ENCODE data around the gene MBTPS1.

MBTPS1 gene

DNA sequence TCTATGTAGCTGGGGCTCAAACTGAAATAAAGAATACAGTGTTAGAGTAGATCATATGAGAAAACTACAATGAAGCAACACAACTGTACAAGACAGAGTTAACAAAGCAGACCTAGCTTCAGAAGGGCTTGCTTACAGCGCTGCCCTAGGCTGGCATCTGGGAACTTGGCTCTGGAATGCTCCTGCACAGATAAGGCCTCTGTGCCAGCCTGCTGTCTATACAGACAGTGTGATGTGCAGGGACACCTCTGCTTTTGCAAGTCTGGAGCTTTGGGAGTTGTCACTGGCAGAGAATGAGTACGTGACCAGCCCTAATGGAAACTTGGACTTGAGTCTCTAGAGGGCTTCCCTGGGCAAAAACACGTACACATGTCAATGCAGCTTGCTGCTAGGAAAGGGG, 42.0 kb downstream of the MBTPS1 start:
- no peak for DNase-seq (ENCODE audit: low read depth in 2 of 2)

DNA sequence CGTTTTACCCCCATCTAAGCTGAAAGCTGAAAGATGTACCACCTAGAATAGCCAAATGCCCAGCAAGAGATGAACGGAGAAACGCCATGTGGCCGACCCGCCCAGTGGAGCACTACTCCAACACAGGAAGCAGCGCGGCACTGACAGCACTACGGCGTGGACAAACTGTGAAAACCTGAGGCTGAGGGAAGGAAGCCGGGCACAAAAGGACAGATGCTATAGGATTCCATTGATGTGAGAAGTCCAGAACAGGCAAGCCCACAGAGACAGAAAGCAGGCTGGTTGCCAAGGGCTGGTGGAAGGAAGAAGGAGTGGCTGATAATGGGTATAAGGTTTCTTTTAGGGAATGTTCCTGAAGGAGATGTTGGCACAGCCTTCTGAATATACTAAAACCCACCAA, 44.7 kb downstream of the MBTPS1 start:
- DNase-seq (ENCODE audit: low read depth in 2 of 2), result no peak

DNA sequence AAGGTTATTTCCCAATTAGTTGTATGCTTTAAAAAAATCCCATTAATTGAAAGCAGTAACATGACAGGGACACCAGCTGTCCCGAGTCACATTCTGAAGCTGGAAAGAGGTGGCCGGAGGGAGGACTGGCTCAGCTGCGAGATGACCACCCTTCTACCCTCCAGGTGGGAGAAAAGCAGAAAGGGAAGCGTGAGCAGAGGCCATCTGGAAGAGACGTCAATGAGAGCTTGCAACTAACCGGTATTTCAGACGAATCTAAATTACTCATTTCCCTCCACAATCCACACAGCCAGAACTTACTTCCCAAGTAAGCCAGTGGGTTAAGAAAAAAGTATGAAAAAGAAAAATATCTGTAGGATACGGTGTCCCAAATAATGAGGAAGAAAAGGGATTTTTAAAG, 45.6 kb downstream of the MBTPS1 start:
- DNase-seq (ENCODE audit: low read depth in 2 of 2), result no peak

DNA sequence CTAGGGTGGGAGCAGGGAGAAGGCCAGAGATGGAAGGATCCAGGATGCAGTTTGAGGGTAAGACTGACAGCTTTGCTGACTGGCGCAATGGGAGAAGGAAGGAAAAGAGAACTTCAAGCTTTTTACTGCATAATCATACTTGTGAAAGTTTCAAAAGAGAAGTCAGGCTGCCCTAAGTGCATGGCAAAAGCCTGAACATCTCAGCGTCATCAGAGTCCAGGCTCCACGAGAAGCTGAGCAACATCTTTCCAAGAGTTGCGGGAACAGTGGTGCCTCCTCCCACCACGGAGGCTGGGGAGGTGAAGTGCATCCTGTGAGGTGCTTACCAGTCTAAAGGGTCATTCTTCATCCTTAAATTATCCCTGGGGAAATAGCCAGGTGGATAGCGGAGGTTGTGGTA, 47.2 kb downstream of the MBTPS1 start:
- DNase-seq (ENCODE audit: low read depth in 2 of 2), result no peak

DNA sequence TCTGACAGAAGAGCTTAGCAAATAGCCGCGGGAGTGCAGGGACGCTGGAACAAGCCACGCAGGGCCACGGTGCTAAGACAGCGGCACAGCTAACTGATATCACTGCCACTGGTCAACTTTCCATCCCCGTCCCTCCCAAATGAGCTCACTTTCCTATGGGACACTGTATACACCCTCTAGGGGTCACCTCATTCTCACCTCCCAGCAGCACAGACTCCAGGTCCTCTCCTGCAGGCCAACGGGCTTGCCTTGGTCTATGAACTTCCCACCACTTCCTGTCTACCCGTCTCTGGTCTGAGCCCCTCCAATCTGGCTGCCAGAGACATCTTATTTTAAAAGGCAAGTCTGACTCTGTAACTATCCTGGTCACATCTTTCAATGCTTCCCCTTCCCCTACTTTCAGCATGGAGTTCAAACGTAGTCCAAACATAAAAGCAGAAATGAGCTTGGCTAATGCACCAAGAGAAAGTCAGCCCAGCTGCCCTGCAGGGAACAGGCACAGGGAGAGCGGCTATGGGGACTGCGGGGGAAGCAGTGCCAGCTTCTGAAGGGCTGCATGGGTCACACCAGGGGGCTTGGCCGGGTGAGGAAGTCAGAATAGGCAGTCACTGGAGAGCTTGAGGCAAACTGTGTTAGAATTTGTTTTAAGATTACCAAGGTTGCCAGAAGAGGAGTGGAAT, 47.8 kb downstream of the MBTPS1 start:
- DNase-seq (ENCODE audit: low read depth in 2 of 2), result no peak

DNA sequence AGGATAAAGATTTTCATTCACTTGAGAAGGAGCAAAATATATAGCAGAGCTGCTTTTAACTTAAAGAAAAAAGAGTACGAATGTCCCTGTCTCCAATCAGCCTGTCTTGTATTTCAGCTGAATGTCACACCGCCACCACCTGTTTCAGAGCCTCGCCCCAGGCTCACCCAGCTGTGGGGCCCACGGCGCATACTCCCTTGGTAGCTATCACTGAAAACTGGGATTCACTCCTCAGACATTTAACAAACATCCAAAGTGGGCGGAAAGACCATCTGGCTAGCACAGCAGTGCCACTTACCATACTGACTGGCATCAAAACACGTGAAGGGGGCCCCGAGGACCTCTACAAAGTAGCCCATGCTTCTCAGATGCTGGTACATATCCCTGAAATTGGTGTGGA, 48.7 kb downstream of the MBTPS1 start:
- no peak for DNase-seq (ENCODE audit: low read depth in 2 of 2)

DNA sequence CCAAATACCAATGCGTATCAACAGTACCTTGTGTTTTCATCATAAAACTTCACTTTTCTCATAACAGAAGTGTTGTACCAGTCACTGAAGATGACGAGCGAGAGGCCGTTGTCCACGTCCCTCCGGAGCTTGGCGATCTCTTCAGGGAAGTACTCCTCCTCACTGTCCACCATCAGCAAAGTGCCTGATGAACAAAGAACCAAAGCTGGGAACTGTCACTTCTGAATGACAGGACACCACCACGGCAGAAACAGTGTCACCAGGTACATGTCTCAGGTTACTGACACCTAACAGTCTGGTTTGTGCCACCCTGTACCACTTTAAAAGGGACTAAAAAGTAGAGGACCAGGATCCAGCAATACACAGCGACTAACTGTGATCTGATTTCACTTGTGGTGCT, 49.1 kb downstream of the MBTPS1 start:
- no peak for DNase-seq (ENCODE audit: low read depth in 2 of 2)

DNA sequence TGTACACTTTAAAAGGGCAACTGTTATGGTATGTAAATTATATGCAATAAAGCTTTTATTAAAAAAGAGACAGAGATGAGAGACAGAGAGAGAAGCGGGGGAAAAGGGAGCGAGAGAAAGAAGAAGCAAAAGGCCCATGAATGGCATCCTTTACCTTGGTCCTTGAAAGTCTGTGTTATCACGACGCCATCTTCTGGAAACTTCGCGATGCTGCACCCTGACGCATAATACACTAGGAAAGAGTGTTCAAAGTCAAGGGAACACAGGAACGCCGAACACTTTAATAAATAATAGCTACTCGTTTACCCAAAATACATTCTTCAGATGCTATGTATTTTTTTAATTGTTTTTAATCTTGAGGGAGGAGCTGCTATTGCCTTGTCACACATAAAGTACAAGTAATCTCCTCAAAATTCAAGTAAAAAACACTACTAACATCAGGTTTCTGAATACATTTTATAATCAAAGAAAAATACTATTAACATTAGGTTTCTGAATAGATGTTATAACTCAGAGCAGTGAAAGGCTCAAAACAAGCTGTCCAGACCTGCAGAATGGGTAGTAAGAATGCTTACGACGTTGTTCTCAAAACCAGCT, 51.1 kb downstream of the MBTPS1 start:
- no peak for DNase-seq (ENCODE audit: low read depth in 2 of 2)

DNA sequence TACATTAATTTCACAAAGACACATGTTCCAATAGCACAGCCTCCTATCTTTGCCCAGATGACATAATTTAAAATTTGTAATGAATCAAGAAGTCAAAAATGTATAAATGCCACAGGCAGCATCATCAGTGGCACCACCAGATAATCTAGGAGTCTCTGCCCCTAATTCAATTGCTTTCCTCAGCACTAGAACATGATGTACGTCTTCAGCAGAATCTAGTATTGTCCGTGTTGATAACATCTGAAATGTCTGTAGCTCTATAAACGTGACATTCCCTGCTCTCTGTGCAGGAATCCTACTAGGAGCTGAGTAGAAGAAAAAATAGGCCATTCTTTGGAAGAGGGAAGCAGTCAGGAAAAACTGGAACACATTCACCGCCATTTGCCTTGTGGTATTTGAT, 52.8 kb downstream of the MBTPS1 start:
- DNase-seq (ENCODE audit: low read depth in 2 of 2), result no peak

DNA sequence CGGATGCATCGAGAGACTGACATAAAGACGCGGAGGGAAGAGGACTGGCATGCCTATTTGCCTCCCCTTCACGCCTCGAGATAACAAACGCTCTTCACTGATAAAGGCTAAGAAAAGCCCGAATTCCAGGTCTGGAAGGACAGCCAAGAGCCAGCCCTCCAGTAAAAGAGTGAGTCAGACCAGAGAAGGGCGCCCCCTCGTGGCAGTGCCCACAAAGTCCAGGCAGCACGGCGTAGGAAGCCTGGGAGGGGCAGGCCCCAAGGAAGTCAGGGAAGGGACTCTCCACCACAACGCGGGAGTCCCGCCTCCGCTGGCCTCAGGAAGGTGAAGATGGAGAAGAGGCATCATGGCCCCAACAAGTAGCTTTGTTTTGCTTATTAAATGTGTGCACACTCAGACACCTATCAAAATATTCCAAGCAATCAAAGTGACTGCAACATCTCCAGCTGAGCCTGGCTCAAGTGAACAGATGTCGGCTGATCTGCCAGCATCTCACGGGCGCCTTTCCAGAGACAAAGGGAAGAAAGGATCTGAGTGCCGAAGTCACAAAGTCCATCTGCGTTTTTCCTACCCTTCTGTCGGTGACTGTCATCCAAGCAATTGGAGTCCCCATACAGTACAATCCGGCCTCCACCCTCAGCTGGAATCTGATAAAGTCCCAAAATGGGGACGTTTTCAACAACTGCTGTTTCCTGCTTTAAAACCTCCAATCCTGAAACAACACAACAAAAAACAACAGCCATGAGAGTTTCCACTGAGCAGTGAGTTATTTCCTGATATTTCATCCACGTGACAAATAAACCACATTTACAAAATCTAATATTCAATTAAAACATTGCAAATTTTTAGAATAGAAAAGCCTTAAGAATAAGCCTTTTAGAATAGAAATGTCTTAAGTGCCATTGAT, 53.8 kb downstream of the MBTPS1 start:
- DNase-seq (ENCODE audit: low read depth in 2 of 2), result peak in 1 of 2 donors; percentile 15

DNA sequence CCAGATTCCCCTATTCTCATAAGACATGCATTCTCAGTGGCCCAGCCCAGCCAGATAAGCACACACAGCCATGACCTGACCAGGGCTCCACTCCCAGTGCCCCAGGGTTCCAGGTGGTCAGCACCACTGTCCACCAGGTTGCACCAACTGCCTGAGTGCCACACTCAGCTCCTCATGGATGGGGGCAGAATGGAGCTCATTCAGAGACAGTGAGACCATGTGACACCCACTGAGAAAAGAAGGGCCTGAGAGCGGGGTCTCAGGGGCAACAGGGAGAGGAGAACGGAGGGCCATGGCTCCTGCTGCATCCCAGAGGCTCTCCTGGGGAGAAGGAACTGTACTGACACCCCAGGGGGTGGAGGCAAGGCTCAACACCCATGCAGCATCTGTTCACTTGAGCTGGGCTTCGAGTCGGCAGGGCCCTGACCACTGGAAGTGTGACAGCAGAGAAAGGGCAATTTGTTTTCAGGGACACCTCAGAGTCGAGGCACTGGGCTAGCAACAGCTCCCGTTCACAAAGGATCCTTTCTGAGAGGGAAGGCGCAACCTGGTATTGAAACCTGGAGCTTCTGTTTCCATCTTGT, 55.4 kb downstream of the MBTPS1 start:
- no peak for DNase-seq (ENCODE audit: low read depth in 2 of 2)

DNA sequence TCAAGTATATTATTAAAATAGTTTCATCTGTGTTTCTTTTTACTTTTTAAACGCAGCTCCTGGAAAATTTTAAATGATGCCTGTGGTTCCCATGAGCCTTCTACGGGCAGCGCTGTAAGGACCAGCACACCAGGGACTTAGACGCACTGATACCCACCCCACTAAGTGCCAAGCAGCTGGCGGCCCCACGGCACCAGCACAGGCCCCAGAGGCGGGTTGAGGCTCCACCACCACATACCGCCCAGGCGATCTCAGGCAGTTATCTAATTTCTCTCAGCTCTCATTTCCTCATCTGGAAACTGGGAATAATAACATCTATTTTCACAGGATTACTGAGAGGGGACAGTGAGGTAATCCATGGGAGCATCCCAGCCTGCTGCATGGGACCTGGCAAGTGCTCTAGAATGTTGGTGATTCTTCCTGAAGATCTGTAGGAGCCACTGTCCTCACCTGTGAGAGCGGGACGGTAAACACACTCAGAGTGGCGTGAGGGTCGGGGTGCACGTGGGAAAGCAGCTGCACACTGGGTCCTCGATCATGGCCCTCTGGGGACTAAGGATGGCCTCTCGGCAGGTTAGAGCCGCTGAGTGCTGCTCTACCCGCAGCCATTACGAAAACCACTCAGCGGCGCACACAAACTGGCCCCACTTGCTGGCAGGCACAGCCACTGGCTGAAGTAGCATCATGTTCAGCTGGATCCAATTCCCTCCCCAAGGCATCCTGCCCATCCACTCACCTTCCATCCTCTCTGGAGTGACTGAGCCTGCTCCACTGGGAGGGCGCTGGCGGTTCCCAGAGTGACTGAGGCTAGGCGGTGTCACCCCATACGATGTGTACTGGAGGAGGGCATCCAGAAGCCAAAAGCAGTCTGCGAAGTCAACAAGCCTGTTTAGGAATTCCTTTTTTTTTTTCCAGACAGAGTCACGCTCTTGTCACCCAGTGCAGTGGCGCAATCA, 56.5 kb downstream of the MBTPS1 start:
- no peak for DNase-seq (ENCODE audit: low read depth in 2 of 2)

DNA sequence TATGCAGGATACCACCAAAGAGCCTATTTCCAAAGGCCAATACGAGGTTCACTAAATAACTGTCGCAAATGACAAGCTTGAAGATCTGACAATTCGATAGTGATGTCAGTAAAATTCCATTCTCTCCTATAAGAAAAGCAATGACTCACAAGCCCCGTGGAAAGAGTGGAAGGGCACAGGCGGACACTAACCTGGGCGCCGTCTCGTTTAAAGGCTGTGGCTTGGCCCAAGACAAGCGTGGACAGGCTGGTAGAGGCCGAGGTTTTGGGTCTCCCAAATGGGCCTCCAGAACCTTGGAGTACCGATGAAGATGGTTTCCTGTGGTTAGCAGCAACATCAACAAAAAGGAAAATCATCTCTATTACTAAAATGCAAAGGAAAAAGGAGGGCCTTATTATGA, 57.6 kb downstream of the MBTPS1 start:
- DNase-seq (ENCODE audit: low read depth in 2 of 2), result no peak

DNA sequence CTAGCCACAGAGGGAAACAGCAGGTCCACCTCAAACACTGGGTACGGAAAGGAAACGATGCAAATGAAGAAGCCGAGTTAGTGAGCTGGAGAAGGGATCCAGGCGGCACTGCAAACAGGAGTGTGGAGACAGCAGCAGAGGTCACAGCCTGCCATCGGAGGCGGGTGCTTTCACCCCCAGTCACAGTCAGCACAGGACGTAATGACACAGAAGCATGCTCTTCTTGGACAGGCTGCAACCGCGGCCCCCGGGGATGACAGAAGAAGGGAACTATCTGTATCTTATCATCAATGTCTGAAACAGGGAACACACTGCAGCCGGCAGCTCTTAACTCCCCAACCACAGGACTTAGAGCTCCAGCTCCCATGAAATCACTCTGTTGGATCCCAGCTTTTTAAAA, 58.1 kb downstream of the MBTPS1 start:
- DNase-seq (ENCODE audit: low read depth in 2 of 2), result no peak

DNA sequence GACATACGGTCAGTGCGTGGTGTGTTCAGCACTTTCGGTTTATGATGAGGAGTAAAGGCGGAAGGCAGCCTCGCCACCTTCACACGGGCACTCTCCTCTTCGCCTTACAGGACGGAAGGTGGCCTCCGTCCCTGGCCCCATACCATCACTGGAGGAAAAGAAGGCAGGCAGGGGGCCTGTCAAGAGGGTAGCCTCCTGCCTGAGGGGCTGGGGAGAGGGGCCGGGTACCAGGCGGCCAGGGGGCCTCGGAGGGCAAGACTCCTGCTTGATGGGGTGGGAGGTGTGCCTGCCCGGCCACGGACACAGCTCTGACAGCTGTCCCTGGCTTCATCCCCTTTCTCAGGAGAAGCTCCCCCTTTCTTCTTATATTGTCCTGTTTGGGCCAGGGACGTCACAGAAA, 58.5 kb downstream of the MBTPS1 start:
- no peak for DNase-seq (ENCODE audit: low read depth in 2 of 2)

DNA sequence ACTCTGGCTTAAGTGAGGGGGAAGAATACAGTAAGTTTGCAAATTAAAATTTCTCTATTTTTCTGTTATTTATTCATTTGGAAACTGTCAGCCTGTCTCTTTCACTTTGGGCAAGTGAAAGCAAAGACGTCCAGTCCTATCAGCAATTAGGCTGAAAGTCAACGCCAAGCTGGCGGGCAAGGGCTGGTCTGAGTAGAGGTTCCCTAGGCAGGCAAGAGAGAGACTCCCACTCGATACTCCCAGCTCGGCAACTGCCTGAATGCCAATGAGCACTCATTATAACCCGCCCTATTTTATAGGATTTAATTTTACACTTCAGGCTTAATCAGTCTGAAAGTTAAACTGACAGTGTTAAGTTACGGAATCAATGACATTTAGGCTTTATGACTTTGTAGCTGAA, 59.8 kb downstream of the MBTPS1 start:
- DNase-seq (ENCODE audit: low read depth in 2 of 2), result no peak

DNA sequence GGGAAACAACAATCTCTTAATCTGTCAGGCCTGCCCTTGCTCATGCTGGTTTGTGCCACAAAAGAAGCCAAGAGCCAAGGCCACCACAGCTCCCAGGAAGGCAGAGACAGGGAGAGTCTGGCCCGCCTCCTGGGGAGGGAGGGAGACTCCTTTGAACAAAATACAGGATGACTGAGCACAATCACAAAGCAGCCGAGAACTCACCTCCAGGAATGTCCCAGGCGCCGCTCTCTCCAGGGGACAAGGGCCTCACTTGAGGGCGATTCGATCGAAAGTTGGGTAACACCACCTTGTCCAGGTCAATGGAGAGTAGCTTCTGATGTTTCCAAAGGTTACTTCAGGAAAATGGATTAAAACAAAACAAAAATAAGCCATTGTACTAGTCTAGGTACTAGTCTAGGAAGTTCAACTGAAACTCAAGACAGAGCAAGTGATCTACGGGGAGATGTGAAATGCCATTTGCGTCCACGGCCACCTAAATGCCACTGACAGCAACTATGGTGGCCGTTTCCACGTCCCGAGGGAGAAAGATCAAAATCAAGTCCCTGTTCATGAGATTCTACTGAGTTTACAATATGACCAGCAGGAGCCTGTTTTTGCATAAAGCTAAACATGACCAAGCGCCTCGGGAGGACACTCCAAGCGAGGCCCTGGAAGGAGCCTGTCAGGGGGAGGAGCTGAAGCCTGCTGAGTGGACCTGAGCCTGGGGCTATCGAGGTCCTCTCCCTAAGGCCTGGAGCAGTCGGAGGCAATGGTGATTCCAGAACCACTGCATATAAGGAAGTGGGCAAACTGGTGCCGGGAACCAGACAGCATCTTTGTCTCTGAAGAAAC, 60.7 kb downstream of the MBTPS1 start:
- no peak for DNase-seq (ENCODE audit: low read depth in 2 of 2)

DNA sequence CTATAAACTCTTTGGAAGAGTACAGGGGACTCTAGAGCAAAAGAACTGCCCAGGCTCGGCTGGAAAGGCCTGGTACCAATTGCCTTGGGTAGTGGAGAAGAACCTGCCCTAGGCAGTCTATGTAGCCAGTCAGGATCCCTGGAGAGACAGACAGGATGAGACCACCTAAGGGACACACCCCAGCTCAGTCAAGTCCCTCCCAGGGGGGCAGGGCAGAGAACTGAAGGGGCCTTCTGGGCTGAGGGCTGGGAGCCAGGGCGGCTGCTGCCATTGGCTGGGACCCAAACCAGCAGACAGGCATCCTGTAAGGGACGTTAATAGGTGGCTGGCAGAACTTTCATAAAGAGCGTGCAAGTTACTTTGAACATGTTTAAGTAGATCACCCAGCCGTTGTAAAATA, 61.4 kb downstream of the MBTPS1 start:
- DNase-seq (ENCODE audit: low read depth in 2 of 2), result no peak

DNA sequence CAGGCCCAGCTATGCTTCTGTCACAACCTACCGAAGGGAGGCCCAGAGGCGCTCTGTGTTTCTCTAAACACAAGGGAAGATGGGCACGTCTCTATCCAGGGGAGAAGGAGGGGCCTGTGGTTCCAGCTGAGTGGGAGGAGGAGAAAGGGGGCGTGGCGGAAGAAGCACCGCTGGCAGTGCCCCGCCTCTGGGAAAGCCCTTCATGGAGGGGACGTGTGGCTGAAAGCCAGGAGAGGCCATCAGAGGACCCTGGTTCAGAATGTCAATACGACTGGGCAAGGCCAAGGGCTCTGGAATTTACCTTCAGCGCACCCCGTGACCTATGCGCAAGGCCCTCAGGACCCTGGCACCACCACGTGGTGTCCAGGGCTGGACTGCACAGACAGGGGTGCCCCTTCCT, 61.8 kb downstream of the MBTPS1 start:
- no peak for DNase-seq (ENCODE audit: low read depth in 2 of 2)

DNA sequence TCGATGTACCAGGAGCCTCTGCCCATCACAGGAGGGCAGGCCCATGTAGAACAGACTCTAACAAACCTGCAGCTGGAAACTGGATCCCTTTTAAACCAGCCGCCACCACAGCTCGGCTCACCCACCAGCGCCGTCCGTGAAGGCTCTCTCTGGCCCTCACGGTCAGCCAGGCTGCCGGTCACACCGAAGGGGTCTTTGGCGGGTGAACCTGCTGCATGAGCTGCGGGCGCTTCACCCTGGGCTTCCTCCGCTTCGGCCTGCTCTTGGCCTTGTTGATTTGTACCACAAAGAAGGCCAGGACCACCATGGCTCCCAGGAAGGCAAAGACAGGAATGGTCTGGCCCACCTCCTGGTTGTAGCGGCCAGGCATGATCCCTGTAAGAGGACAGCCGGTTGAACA, 62.5 kb downstream of the MBTPS1 start:
- DNase-seq (ENCODE audit: low read depth in 2 of 2), result no peak

DNA sequence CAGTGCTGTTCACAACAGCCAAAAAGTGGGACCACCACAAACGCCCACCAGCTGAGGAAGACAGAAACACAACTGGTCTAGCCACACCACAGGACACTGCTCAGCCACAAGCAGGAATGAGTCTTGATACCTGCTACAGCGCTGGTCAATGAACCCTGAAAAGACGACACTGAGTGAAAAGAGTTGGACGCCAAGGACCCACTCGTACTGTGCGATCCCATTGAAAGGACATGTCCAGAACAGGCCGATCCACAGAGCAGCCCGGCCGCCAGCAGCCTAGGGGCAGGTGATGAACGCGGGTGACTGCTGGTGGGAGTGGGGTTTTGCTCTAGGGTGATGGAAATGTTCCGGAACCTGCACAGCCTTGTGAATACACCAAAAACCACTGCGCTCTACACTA, 63.5 kb downstream of the MBTPS1 start:
- DNase-seq (ENCODE audit: low read depth in 2 of 2), result no peak

Measured in stimulated activated CD8-positive, alpha-beta memory T cell treated with anti-CD3 and anti-CD28 coated beads, Interleukin-7, amount 100 ng/mL, for 1 hour (primary cell).